HG03460 (cell line): ENCODE results near the gene ATXN7L2.

Source experiments
- ATAC-seq: cut with Tn5 transposase; IDR thresholded peaks from one replicate; pipeline ENCODE4 v1.9.1; 2021; ENCODE audit not compliant: unreplicated experiment

ATXN7L2 gene

GRCh38 chr1:109541102-109541501 lies 57.4 kb downstream of the ATXN7L2 start:
- ATAC-seq: no peak
